Lower leg skin (tissue), 4 donors: ENCODE measurements around the gene GRAP2. TPM values are rescaled to one million over a fixed set of nuclear protein-coding genes. Genes with fewer than 3 reads are reported as not detected.

Source experiments
- DNase-seq, 2 donors: peaks; one replicate each; pipeline ENCODE4 v3.0.0-alpha.2; 2019; ENCODE audit warnings: low spot score in 2 of 2
- H3K4me3 ChIP-seq: fragments of 200-600 bp; sonication (generic); 2 replicates; pipeline ENCODE4 v1.5.1; 2017; ENCODE audit warnings: mild to moderate bottlenecking, low read depth; ENCODE audit not compliant: poor library complexity, severe bottlenecking
- CTCF ChIP-seq, 3 donors: fragments of 450-650 bp; IDR thresholded peaks; one replicate each; pipeline ENCODE4 v1.5.1; 2016; ENCODE audit warnings: antibody characterized with exemption in 3 of 3, mild to moderate bottlenecking in 3 of 3, moderate library complexity in 2 of 3
- POLR2A ChIP-seq, 2 donors: fragments of 450-650 bp; IDR thresholded peaks; one replicate each; pipeline ENCODE4 v1.6.1; 2016 to 2017; ENCODE audit warnings: antibody characterized with exemption in 2 of 2, mild to moderate bottlenecking in 1 of 2, moderate library complexity in 1 of 2
- WGBS, 2 donors: methylation state at CpG; one replicate each; pipeline ENCODE4 v1.1.5; 2018; 5-methylcytosine and 5-hydroxymethylcytosine counted together
- intact Hi-C: fragments of 100-400 bp; cut with DNase I; formaldehyde crosslinking; loops from one replicate; pipeline ENCODE4 v1.15.0; 2023; ENCODE audit warnings: low total_unique reads
- total RNA-seq, 4 donors: library from RNA; depleted of rRNA; stranded (reverse); fragments of >200 nt; gene quantifications; one replicate each; pipeline ENCODE4 v1.1.0, GENCODE V29; 2016

Gene GRAP2
- total RNA-seq, 4 donors from 2014 or later, result 0.72 to 1.3 (median 0.96) TPM

GRCh38 chr22:39958949-39959639 lies 58.2 kb downstream of the GRAP2 start:
- TF ChIP-seq POLR2A (IDR thresholded peaks at IDR 0.05) (no peak), CTCF (IDR thresholded peaks at IDR 0.05) (no peak)
- 61 to 82% methylated on average over 10 to 11 of the region's 11 CpGs for WGBS, 2 donors
- no peak overlapping the region for H3K4me3 ChIP-seq
- intact Hi-C loops, result no loop called here
- DNase-seq, result no peak

DNA sequence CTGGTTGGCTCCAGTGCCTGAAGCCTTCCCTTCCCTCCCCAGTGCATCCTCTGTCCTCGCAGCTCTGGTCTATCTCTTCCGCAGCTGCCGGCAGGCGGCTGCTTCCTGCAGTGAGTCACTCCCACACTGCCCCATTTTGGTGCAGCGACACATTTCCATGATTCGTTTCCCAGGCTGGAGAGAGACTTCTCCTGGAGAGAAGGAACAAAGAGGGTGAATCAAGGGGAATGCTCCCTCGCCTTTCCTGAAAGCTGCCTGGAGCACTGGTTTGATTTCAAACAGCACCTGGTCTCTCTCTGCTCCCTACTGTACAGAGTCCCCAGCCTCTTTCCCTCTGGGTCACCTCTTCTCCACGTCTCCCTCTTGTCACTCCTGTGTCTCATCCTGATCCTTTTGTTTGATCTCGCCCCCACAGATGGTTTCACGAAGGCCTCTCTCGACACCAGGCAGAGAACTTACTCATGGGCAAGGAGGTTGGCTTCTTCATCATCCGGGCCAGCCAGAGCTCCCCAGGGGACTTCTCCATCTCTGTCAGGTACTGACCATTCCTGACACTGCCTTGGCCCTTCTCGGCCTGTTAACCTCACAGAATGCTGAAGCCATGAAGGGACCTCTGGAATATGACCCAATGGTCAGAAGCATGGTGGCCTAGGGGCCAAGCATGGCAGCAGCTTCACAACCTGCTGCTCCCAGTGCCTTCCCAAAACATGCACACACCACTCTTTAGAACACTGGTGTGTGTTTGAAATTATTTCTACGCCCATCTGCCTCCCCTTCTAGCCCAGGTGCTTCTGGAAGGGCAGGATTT lies 59.0 kb downstream of the GRAP2 start, which contains the start of gene TMA7B:
TMA7B (plus strand) TSS at position 758 of the 808 bp plus-strand sequence. CDS start 3,978 bp downstream, outside the sequence.
- no peak within 1 kb of the TSS for H3K4me3 ChIP-seq
- intact Hi-C loops, result no loop called here
- no peak for DNase-seq
- TF ChIP-seq CTCF (IDR thresholded peaks at IDR 0.05), result no peak
- no peak for TF ChIP-seq POLR2A (IDR thresholded peaks at IDR 0.05)
- 41 to 50% methylated on average over 14 of the region's 14 CpGs for WGBS, 2 donors

DNA sequence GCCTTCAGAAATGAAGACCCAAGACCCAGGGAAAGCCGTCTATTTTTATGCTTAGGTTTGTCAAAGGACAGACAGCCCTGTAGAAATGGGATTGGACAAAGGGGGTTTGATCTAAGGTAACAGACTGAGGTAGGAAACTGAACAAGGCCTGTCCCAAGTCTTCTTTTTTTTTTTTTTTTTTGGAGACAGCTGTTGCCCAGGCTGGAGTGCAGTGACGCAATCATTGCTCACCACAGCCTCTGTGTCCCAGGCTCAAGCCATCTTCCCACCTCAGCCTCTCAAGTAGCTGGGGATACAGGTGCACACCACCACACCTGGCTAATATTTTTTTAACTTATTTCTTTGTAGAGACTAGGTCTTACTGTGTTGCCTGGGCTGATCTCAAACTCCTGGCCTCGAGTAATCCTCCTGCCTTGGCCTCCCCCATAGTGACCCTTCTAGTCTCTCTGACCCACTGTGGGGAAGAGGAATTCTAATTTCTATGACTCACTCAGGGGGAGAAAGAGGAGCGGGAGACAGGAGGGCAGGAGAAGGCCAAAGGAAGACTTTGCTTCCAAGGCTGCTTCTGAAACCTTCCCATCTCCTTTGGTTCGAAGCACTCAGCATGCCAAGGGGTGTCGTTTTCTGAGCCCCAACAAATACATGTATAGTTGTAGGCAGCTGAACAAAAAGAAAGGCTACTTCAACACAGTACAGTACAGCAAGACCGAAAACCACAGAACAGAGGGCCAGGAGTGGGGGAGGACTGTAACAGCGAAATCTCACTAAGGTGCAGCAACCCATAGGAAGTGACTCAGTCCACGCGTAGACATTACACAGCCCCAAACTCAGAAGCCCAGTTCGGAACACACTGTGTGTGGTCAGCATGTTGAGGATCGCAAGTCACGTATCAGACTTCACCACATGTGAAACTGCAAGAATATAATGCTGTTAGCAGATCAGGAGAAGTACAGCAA lies 60.2 kb downstream of the GRAP2 start:
- intact Hi-C loops, result no loop called here
- no peak for DNase-seq

GRCh38 chr22:39962071-39962470 lies 61.2 kb downstream of the GRAP2 start:
- intact Hi-C loops, result no loop called here
- 90 to 95% methylated on average over 9 of the region's 9 CpGs for WGBS, 2 donors
- DNase-seq, result no peak
- H3K4me3 ChIP-seq, result no peak overlapping the region
- TF ChIP-seq CTCF (IDR thresholded peaks at IDR 0.05), result no peak
- no peak for TF ChIP-seq POLR2A (IDR thresholded peaks at IDR 0.05)

More for the DNA sequence above, 60.2 kb downstream of the GRAP2 start:
- 74 to 77% methylated on average over 13 of the region's 13 CpGs for WGBS, 2 donors
- no peak overlapping the region for H3K4me3 ChIP-seq
- TF ChIP-seq CTCF (IDR thresholded peaks at IDR 0.05), result no peak
- TF ChIP-seq POLR2A (IDR thresholded peaks at IDR 0.05), result no peak

DNA sequence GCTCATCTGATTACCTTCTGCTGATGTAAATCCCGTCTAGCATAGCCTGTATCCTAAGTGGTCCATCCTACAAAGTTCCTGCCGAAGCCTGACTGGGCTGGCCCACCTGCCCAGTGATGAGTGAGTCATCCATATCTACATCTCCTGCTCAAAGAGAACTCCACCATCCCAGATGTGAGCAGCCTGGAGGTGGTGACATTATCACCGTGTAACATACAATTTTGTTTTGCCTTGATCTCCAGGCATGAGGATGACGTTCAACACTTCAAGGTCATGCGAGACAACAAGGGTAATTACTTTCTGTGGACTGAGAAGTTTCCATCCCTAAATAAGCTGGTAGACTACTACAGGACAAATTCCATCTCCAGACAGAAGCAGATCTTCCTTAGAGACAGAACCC lies 64.9 kb downstream of the GRAP2 start:
- no peak for DNase-seq
- H3K4me3 ChIP-seq, result no peak overlapping the region
- 67 to 78% methylated on average over 5 of the region's 5 CpGs for WGBS, 2 donors
- TF ChIP-seq CTCF (IDR thresholded peaks at IDR 0.05), result no peak
- no peak for TF ChIP-seq POLR2A (IDR thresholded peaks at IDR 0.05)
- intact Hi-C loops, result no loop called here
